ENCODE data around the gene LCE5A.

- TF ChIP-seq CTCF (IDR thresholded peaks at IDR 0.05 in 2 of 3, conservative IDR thresholded peaks at IDR 0.05 in 1 of 3; ENCODE audit: insufficient read depth in 2 of 3, low read depth in 1 of 3, low read length in 3 of 3): no peak
- no peak for TF ChIP-seq IRF9 (tag; IDR thresholded peaks at IDR 0.05)
- no peak for TF ChIP-seq SMARCA5 (IDR thresholded peaks at IDR 0.05)
- no peak for TF ChIP-seq ZZZ3 (IDR thresholded peaks at IDR 0.05)
- no peak for TF ChIP-seq POLR2A (conservative IDR thresholded peaks at IDR 0.05)
- TF ChIP-seq SRF (CRISPR knock-in tag; IDR thresholded peaks at IDR 0.05): no peak
- TF ChIP-seq DEAF1 (CRISPR knock-in tag; IDR thresholded peaks at IDR 0.05): no peak
- TF ChIP-seq ZFX (CRISPR knock-in tag; IDR thresholded peaks at IDR 0.05): no peak
- no peak for TF ChIP-seq TBL1XR1 (IDR thresholded peaks at IDR 0.05; ENCODE audit: low read length in 2 of 2)
- no peak for TF ChIP-seq CHD7 (IDR thresholded peaks at IDR 0.05; ENCODE audit: low read depth, low read length)
- TF ChIP-seq RBM22 (IDR thresholded peaks at IDR 0.05; ENCODE audit: low read depth, low read length, poor library complexity, severe bottlenecking): no peak
These were observed at the start of gene LCE5A for GRCh38 chr1:152510503-152510902.
